Bronchial epithelial cell (primary cell): ENCODE data around the gene RABGAP1L. TPM values are rescaled to one million over a fixed set of nuclear protein-coding genes. Genes with fewer than 3 reads are reported as not detected.
"Not testable (repeated sequence)": the region's sequence is repeated elsewhere in the genome, so short reads cannot be mapped to it uniquely, and the experiment has no call there.

Experiments used
- DNase-seq: peaks from one replicate; pipeline ENCODE4 v3.0.0-alpha.2; 2010; ENCODE audit warnings: low read depth
- FAIRE-seq: peaks from 2 replicates; lab custom pipeline; 2011; peaks lifted over from hg19 to GRCh38; lab: Jason Lieb, UNC
- H3K27me3 ChIP-seq: 2 replicates; pipeline ENCODE4 v1.5.1; 2011; ENCODE audit warnings: low read length; ENCODE audit not compliant: control insufficient read depth, insufficient read depth
- H3K36me3 ChIP-seq: 2 replicates; pipeline ENCODE4 v1.5.1; 2011; ENCODE audit warnings: low read length; ENCODE audit not compliant: control insufficient read depth, insufficient read depth
- H3K4me3 ChIP-seq: 2 replicates; pipeline ENCODE4 v1.5.1; 2011; ENCODE audit warnings: mild to moderate bottlenecking, low read depth, low read length, control low read depth
- total RNA-seq: library from RNA; depleted of rRNA; stranded (reverse); fragments of >200 nt; gene quantifications from 2 replicates; pipeline ENCODE4 v1.2.1, GENCODE V29; 2014
- TF ChIP-seq, protein P1 (sequence below): IDR thresholded peaks from 2 replicates; pipeline ENCODE4 v1.5.1; 2011; ENCODE audit warnings: mild to moderate bottlenecking, moderate library complexity, low read length, control low read depth, inconsistent platforms; ENCODE audit not compliant: insufficient read depth, severe bottlenecking

RABGAP1L gene
- total RNA-seq, 1 donor from 2014 or later: 37.4 TPM

GRCh38 chr1:174534789-174535188 lies 375.5 kb downstream of the RABGAP1L start:
- DNase-seq (peak; percentile 69), FAIRE-seq (no peak)
- H3K36me3 ChIP-seq: no peaks in the 10 kb centered on the region

DNA sequence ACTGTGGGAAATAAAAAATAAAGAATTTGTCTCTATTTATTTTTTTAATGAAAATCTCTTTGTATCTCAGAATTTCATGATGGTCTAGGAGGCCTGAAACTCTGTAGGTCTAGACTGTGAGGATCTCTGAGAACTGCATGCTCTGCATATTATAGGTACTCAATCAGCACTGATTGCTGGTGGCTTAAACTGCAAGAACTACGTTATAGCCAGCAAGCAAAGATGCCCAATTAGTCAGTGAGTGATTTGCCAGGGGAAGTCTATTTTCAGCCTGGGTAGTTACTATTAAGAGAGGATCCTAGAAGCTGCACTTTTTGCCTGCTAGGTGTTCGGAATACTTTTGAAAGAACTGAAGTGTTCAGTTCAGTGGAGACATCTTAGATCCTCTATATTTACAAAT lies 375.9 kb downstream of the RABGAP1L start:
- H3K4me3 ChIP-seq: no peak overlapping the region
- FAIRE-seq (no peak), DNase-seq (no peak)
- no peaks in the 10 kb centered on the region for H3K36me3 ChIP-seq
- TF ChIP-seq, protein P1, sequence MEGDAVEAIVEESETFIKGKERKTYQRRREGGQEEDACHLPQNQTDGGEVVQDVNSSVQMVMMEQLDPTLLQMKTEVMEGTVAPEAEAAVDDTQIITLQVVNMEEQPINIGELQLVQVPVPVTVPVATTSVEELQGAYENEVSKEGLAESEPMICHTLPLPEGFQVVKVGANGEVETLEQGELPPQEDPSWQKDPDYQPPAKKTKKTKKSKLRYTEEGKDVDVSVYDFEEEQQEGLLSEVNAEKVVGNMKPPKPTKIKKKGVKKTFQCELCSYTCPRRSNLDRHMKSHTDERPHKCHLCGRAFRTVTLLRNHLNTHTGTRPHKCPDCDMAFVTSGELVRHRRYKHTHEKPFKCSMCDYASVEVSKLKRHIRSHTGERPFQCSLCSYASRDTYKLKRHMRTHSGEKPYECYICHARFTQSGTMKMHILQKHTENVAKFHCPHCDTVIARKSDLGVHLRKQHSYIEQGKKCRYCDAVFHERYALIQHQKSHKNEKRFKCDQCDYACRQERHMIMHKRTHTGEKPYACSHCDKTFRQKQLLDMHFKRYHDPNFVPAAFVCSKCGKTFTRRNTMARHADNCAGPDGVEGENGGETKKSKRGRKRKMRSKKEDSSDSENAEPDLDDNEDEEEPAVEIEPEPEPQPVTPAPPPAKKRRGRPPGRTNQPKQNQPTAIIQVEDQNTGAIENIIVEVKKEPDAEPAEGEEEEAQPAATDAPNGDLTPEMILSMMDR: no peak
- H3K27me3 ChIP-seq: no peaks in the 10 kb centered on the region

More at GRCh38 chr1:174534789-174535188, 375.5 kb downstream of the RABGAP1L start:
- TF ChIP-seq, protein P1: no peak
- Histone ChIP-seq H3K4me3 (no peak overlapping the region), H3K27me3 (no peaks in the 10 kb centered on the region)

GRCh38 chr1:174543421-174543820 lies 384.1 kb downstream of the RABGAP1L start:
- H3K27me3 ChIP-seq, FAIRE-seq, DNase-seq: not testable (repeated sequence)

GRCh38 chr1:174550296-174550695 lies 391.0 kb downstream of the RABGAP1L start:
- no peak overlapping the region for H3K4me3 ChIP-seq
- no peaks in the 10 kb centered on the region for H3K27me3 ChIP-seq
- FAIRE-seq (no peak), DNase-seq (peak; percentile 30)
- TF ChIP-seq, protein P1: no peak
- no peaks in the 10 kb centered on the region for H3K36me3 ChIP-seq

More at GRCh38 chr1:174543421-174543820, 384.1 kb downstream of the RABGAP1L start:
- not testable (repeated sequence) for H3K4me3 ChIP-seq, H3K36me3 ChIP-seq

DNA sequence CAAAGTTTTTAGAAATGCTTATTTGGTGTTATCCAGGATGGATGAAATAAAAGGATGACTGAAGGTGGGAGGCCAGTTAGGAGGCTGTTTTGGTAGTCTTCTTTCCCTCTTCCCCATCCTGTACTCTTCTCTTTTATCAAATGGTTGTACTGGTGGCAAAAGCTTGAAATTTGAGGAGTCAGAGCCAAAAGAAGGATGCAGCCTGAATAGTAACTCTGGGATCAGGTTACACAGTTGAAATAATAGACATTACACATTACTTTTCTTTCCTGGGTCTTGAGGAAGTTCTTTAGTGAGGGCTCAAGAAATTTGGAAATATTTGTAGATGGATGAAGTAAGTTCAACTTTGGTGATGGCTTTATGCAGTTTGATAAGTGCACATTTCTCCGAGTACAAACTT lies 397.1 kb downstream of the RABGAP1L start:
- Histone ChIP-seq H3K27me3 (no peaks in the 10 kb centered on the region), H3K36me3 (no peaks in the 10 kb centered on the region), H3K4me3 (no peak overlapping the region)
- TF ChIP-seq, protein P1: no peak
- FAIRE-seq (no peak), DNase-seq (no peak)

GRCh38 chr1:174568551-174568950 lies 409.2 kb downstream of the RABGAP1L start:
- no peak overlapping the region for H3K4me3 ChIP-seq
- DNase-seq (no peak), FAIRE-seq (no peak)
- H3K27me3 ChIP-seq: no peaks in the 10 kb centered on the region
- TF ChIP-seq, protein P1: no peak
- no peaks in the 10 kb centered on the region for H3K36me3 ChIP-seq
